ENCODE results near the gene ACADM.

DNA sequence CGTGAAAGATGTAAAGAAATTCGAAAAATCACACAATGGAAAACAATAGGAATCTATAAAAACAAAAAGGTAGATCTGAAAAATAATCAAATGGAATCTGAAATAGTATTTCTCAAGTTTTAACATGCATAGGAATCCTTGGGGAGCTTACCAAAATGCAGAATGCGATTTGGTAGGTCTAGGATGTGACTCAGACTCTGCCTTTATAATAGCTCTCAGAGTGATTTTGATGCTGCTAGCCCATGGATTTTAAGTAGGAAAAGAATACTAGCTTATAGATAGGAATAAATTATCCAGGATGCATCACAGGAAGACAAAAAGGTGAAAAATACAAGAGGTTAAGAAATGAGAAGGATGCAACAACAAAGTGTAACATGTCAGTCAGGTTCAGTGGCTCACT, 47.5 kb downstream of the ACADM start:
- TF ChIP-seq, protein P1, sequence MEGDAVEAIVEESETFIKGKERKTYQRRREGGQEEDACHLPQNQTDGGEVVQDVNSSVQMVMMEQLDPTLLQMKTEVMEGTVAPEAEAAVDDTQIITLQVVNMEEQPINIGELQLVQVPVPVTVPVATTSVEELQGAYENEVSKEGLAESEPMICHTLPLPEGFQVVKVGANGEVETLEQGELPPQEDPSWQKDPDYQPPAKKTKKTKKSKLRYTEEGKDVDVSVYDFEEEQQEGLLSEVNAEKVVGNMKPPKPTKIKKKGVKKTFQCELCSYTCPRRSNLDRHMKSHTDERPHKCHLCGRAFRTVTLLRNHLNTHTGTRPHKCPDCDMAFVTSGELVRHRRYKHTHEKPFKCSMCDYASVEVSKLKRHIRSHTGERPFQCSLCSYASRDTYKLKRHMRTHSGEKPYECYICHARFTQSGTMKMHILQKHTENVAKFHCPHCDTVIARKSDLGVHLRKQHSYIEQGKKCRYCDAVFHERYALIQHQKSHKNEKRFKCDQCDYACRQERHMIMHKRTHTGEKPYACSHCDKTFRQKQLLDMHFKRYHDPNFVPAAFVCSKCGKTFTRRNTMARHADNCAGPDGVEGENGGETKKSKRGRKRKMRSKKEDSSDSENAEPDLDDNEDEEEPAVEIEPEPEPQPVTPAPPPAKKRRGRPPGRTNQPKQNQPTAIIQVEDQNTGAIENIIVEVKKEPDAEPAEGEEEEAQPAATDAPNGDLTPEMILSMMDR (conservative IDR thresholded peaks at IDR 0.05), result no peak
- TF ChIP-seq ZFX (IDR thresholded peaks at IDR 0.05), result no peak

Measured in C4-2B (cell line).